MM.1S (cell line): Measurements from ENCODE around the gene C9orf153.

Experiments used
- EZH2 ChIP-seq: fragments of 300-600 bp; sonication (generic); optimal IDR thresholded peaks from 2 replicates; pipeline ENCODE3; 2017; ENCODE audit warnings: low read depth, mild to moderate bottlenecking, antibody characterized with exemption, low read length, mixed read lengths
- EZH2phosphoT487 ChIP-seq: fragments of 300-600 bp; sonication (generic); IDR thresholded peaks from 2 replicates; pipeline ENCODE4 v1.6.1; 2018; ENCODE audit warnings: antibody characterized with exemption, low read length
- TF ChIP-seq, protein P1 (sequence below): fragments of 300-600 bp; sonication (generic); IDR thresholded peaks from 2 replicates; pipeline ENCODE4 v1.5.1; 2016; ENCODE audit warnings: antibody characterized with exemption, low read length, mixed read lengths

DNA sequence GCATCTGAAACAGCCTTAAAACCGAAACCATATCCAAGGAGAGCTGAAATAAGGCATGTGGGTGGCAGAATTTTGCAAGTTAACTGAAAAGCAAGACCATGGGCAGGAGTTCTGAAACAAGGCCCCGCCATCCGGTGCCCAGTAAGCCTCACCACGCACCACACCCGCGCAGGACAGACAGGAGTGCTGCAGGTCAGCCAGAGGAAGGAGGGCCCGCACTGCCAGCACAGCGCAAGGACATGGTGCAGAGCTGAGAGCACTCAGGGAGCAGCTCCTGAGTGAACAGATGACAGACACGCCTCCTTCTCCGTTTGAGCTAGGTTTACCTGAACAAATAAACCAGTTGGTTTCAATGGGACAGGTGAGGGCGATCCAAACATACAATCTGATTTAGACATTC is 39.4 kb upstream of the C9orf153 start:
- TF ChIP-seq, protein P1, sequence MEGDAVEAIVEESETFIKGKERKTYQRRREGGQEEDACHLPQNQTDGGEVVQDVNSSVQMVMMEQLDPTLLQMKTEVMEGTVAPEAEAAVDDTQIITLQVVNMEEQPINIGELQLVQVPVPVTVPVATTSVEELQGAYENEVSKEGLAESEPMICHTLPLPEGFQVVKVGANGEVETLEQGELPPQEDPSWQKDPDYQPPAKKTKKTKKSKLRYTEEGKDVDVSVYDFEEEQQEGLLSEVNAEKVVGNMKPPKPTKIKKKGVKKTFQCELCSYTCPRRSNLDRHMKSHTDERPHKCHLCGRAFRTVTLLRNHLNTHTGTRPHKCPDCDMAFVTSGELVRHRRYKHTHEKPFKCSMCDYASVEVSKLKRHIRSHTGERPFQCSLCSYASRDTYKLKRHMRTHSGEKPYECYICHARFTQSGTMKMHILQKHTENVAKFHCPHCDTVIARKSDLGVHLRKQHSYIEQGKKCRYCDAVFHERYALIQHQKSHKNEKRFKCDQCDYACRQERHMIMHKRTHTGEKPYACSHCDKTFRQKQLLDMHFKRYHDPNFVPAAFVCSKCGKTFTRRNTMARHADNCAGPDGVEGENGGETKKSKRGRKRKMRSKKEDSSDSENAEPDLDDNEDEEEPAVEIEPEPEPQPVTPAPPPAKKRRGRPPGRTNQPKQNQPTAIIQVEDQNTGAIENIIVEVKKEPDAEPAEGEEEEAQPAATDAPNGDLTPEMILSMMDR, result no peak
- TF ChIP-seq EZH2 (no peak), EZH2phosphoT487 (no peak)
